ENCODE measurements around the gene PPP1R3C.

PPP1R3C gene

GRCh38 chr10:91597197-91597881 lies 35.5 kb downstream of the PPP1R3C start:
- peak; percentile 65 for DNase-seq

- DNase-seq: no peak
Observed at GRCh38 chr10:91596825-91597196, 36.1 kb downstream of the PPP1R3C start.

DNA sequence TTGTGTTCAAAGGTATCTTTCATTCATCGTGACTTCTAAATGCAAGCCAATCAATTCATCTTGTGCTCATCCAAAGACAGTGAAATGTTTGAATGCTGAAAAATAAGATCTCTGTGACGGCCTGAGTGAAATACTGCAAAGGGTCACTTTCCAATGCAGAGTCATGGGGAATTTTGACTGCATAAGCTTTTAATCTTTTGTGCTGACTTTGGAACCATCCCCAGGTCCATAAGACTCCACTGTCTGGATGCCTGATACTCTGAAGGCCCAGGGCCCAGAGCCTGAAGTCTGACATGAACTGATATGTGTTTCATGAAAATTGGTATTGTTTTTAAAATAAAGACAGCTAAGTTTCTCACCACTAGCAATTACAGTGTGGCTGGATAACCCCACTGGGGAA lies 39.0 kb downstream of the PPP1R3C start:
- DNase-seq: peak; percentile 42

- no peak for DNase-seq
Observed at GRCh38 chr10:91593366-91593765, 39.5 kb downstream of the PPP1R3C start.

- peak; percentile 27 for DNase-seq
Observed at GRCh38 chr10:91592266-91592975, 40.5 kb downstream of the PPP1R3C start.

- no peak for DNase-seq
Observed at GRCh38 chr10:91591797-91592174, 41.1 kb downstream of the PPP1R3C start.

- DNase-seq: peak; percentile 81
Observed at GRCh38 chr10:91590904-91591796, 41.7 kb downstream of the PPP1R3C start.

DNA sequence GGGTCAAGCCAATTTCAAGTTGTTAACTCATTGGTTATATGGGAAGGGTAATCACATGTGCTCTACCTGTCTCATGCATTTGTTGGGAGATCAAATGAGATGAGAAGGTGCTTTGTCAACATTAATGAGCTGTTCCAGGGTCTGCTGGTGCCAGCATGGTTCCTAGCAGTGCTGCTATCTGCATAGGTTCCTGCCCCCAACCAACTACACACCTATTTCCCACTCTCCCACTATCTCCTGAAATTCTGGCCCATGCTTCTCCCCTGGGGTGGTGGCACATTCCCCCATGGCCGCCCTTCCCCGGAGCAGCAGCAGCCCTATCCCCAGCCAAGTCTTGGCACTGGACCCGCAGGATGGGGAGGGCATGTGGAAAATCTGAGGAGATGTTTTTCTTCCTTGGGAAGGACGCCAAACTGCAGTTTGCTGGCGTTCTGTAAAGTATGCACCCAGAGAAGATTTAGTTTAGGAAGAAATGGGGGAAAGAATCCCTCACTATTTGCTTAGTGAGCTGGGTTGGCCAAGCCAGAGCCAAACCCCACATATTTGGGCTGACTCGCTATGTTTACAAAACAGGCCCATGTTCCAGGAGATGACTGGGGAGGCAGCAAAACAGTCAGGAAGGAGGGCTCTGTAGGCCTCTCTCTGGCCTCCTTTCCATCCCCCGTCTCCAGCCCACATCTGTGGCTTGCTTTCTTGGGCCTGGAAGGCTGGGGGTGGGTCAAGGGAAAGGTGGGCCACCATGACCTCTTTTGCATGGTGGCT lies 42.5 kb downstream of the PPP1R3C start:
- peak; percentile 79 for DNase-seq

DNA sequence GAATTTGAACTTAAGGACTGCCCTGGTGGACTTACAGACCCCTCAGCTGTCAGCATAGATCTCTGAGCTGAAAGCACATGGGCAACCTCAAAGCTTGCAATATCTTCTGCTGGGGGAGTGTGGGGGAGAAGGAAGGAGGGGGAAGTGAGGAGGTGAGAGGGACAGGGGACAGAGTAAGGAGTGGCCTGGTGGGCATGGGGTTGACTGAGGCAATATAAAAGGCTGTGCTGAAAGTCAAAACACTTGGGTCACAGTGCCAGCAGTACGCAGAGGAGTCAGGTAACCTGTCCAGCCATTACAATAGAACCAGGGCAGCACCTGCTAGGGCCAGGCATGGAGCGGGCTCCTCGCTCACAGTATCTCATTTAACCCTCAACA lies 43.2 kb downstream of the PPP1R3C start:
- no peak for DNase-seq

GRCh38 chr10:91589015-91589657 lies 43.7 kb downstream of the PPP1R3C start:
- DNase-seq: no peak

DNA sequence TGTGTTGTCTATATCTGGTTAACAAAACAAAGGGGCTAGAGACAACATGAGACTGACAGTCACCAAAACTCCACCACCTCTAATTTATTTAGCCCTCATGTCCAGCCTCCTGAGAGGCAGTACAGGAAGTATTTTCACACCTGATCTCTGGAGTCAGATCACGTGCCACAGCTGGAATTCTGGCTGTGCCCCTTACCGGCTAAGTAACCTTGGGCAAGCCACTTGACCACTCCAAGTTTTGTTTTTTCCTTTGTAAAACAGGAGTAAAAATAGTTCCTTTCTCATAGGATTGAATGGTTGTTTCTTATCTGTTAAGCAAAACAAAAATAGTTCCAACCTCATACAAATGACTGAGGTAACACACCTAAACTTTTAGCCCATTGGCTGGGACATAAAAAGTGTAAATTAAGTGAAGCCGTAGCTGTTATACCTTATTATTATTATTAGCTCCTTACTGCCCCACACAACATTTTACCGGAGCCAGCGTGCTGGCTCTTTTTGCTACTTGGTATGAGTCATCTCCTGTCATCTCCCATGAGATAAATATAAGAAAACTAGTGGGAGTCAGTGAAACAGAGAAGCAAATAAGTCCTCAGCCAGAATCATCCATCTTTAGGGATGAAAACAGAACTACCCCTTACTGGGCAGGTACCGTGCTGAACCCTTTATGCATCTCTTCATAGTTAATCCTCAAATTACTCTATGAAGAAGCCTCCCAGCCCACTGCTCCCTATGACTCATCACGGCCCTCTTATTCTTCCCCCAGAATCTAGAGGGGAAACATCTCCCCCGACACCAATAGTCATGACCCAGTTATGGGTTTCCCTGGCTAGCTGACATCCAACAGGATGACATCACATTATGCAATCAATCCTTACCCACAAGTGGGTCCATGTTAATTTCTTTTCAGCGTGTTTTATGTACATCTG lies 44.9 kb downstream of the PPP1R3C start:
- DNase-seq: no peak

DNA sequence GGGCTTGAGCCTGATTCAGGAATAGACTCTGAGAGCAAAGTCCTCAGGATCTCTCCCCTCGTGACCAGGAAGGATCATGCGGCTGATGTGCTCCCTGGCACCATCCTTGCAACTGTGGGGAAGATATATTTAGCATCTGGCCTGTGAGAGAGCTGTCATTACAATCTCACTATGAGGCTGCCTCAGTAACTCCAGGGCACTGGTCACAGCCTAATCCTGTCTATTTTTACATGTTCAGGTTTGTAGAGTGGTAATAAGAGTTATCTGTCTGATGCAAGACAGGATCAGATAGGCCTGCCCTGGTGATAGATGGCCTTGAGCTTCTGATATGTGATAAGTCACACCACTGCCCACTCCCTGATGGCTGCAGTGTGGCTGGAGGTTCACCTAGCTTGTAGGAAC lies 50.7 kb downstream of the PPP1R3C start:
- DNase-seq: no peak

DNA sequence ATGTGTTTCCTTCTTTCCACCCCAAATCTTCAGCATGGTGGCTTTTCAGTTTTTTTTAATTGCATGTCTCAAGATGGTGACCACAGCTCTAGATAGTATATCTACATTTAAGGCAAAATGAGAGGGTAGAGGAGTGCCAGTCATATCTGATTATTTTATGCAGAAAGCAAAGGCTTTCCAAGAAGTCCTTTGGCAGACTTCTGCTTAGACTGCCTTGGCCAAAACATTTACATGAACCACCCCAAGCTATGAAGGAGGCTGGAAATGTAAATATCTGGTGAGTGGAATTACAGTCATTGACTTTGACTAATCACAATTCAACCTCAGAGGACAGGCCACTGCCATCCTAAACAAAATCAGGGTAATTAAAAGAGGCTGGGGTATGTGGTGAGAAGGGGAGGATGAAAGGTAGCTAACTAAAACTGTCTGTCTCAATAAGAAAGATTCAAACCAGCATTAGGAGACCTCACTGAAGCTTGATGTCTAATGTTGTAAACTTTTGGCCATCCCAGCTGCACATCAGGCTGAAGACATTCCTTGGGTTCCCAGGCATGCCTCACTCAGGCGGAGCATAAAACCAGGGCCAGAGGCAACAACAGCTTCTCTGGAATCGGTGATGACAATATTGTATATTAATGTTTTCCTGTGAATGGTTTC lies 53.4 kb downstream of the PPP1R3C start:
- DNase-seq: peak; percentile 21
